Measurements from ENCODE around the gene IRF3. TPM values are rescaled to one million over a fixed set of nuclear protein-coding genes. Genes with fewer than 3 reads are reported as not detected.

Gene IRF3
- total and polyA plus RNA-seq, 10 of the 15 experiments (the other 5 are each of a cell fraction or from before 2014, with no cell fraction given), result 5.5 to 110 (median 63.4) TPM

GRCh38 chr19:49690656-49691242 lies 25.1 kb upstream of the IRF3 start, which contains the start of gene CPT1C:
CPT1C (plus strand) TSS chr19:49691116; CDS start chr19:49692253, 1,137 bp downstream.
- ChIA-PET POLR2A (no interaction called here), CTCF (interaction anchor here (1.2 kb wide), 1 partner anchor 120 kb away, joined by 3 read pairs; no protein-coding TSS in a partner anchor), SMC1A (ENCODE audit: uncharacterized antibody, unreplicated experiment) (no interaction called here), RAD21 (ENCODE audit: unreplicated experiment) (no interaction called here)
- FAIRE-seq (no peak), DNase-seq (ENCODE audit: low read depth, low spot score) (no peak), ATAC-seq (no peak; the same call in 2 of the 3 replicates)
- Histone ChIP-seq H3K27me3 (replicated peaks in 1 of 2; ENCODE audit: control insufficient read depth in 2 of 2, insufficient read depth in 2 of 2, low read length in 1 of 2) (no peaks in the 10 kb centered on the region; a peak in 1 of 4 replicates), H4K20me1 (ENCODE audit: control insufficient read depth, insufficient read depth) (peaks cover 4% of the 10 kb centered on the region; the same call in 1 of the 2 replicates), H3K4me1 (ENCODE audit: control insufficient read depth, insufficient read depth, low read length) (peaks cover 8% of the 10 kb centered on the region), H3K36me3 (ENCODE audit: control insufficient read depth in 2 of 2, insufficient read depth in 2 of 2, low read length in 1 of 2) (peaks cover 4 to 22% of the 10 kb centered on the region in 2 experiments; a peak in 3 of 4 replicates), H3K4me3 (0 out of 2 replicates have a peak within 1 kb of the TSS, but pooled peaks have one; percentile 16), H3K27ac (ENCODE audit: control insufficient read depth, insufficient read depth) (no peak within 1 kb of the TSS), H3K79me2 (ENCODE audit: control insufficient read depth, insufficient read depth, low read length) (no peaks in the 10 kb centered on the region), H3K4me2 (ENCODE audit: control insufficient read depth, insufficient read depth) (no peak within 1 kb of the TSS), H3K9me3 (replicated peaks; ENCODE audit: control insufficient read depth, insufficient read depth, low read length) (no peaks in the 10 kb centered on the region; the same call in 2 of the 3 replicates), H3K9ac (ENCODE audit: control insufficient read depth, insufficient read depth, low read length) (no peak within 1 kb of the TSS), H2AFZ (ENCODE audit: control insufficient read depth, low read depth, low read length) (no peak within 1 kb of the TSS)
- intact Hi-C loops (cut with micrococcal nuclease; ENCODE audit: unreplicated experiment), result no loop called here
- BruUV-seq (replicated peaks), result no TSS peak
- WGBS (ENCODE audit: insufficient coverage, insufficient replicate concordance, low lambda C conversion rate, missing lambda C conversion rate), result 18% methylated on average over 33 of the region's 38 CpGs
- in situ Hi-C loops (cut with MboI), result no loop called here
- TF ChIP-seq ELK1 (IDR thresholded peaks at IDR 0.05; ENCODE audit: low read depth, low read length) (no peak), DPF2 (IDR thresholded peaks at IDR 0.05) (no peak), POLR2AphosphoS2 (IDR thresholded peaks at IDR 0.05; ENCODE audit: low read depth, low read length) (0 out of 2 replicates have a peak, but pooled peaks have one; percentile 2), BCL11A (IDR thresholded peaks at IDR 0.05; ENCODE audit: low read depth, low read length) (0 out of 2 replicates have a peak, but pooled peaks have one; percentile 0), ZSCAN29 (IDR thresholded peaks at IDR 0.05) (no peak), PRDM15 (CRISPR knock-in tag; IDR thresholded peaks at IDR 0.05) (no peak), HDGF (IDR thresholded peaks at IDR 0.05) (no peak), PML (IDR thresholded peaks at IDR 0.05; ENCODE audit: low read length) (0 out of 2 replicates have a peak, but pooled peaks have one; percentile 19), BCL3 (IDR thresholded peaks at IDR 0.05; ENCODE audit: borderline replicate concordance, insufficient read depth, low read depth, low read length, poor library complexity, severe bottlenecking) (peak; percentile 26), MTA3 (IDR thresholded peaks at IDR 0.05; ENCODE audit: borderline replicate concordance, low read length) (0 out of 2 replicates have a peak, but pooled peaks have one; percentile 47), NKRF (conservative IDR thresholded peaks at IDR 0.05) (no peak), POLR2A (IDR thresholded peaks at IDR 0.05; ENCODE audit: low read depth, low read length) (peak; percentile 45; the same call in 1 of the 2 replicates), SUPT20H (IDR thresholded peaks at IDR 0.05; ENCODE audit: borderline replicate concordance, control insufficient read depth, low read depth, low read length) (no peak)
